Osteoblast (primary cell): ENCODE results near the gene CELSR1. TPM values are rescaled to one million over a fixed set of nuclear protein-coding genes. Genes with fewer than 3 reads are reported as not detected.

Experiments
- DNase-seq: peaks from one replicate; pipeline ENCODE4 v3.0.0; 2011; ENCODE audit warnings: low spot score, mixed read lengths; ENCODE audit not compliant: insufficient read length; ENCODE audit errors: missing footprints
- H2AFZ ChIP-seq: 2 replicates; pipeline ENCODE4 v1.6.0; 2011; ENCODE audit warnings: mild to moderate bottlenecking, low read length
- H3K27ac ChIP-seq: 2 replicates; pipeline ENCODE4 v1.5.1; 2011; ENCODE audit warnings: mild to moderate bottlenecking, low read depth, low read length, moderate library complexity
- H3K27me3 ChIP-seq: 2 replicates; pipeline ENCODE4 v1.6.0; 2012; ENCODE audit warnings: mild to moderate bottlenecking, control low read depth, inconsistent platforms, low read length, moderate library complexity; ENCODE audit not compliant: insufficient read depth
- H3K36me3 ChIP-seq: 2 replicates; pipeline ENCODE4 v1.5.1; 2011; ENCODE audit warnings: mild to moderate bottlenecking, low read length, control low read depth, moderate library complexity; ENCODE audit not compliant: insufficient read depth
- H3K4me1 ChIP-seq: 2 replicates; pipeline ENCODE4 v1.5.1; 2011; ENCODE audit warnings: mild to moderate bottlenecking, low read length, control low read depth, moderate library complexity; ENCODE audit not compliant: insufficient read depth
- H3K4me2 ChIP-seq: 2 replicates; pipeline ENCODE4 v1.6.0; 2011; ENCODE audit warnings: mild to moderate bottlenecking, low read length; ENCODE audit not compliant: insufficient read depth
- H3K4me3 ChIP-seq: fragments of 200-600 bp; sonication (generic); 3 replicates; pipeline ENCODE4 v1.5.1; 2012; ENCODE audit warnings: mild to moderate bottlenecking, low read length, inconsistent platforms; ENCODE audit not compliant: insufficient read depth
- H3K79me2 ChIP-seq: 2 replicates; pipeline ENCODE4 v1.6.0; 2012; ENCODE audit warnings: mild to moderate bottlenecking, low read length, control low read depth, inconsistent platforms; ENCODE audit not compliant: insufficient read depth
- H3K9me3 ChIP-seq: 2 replicates; pipeline ENCODE4 v1.5.1; 2011; ENCODE audit warnings: low read depth, low read length, control low read depth
- H4K20me1 ChIP-seq: 2 replicates; pipeline ENCODE4 v1.6.0; 2012; ENCODE audit warnings: mild to moderate bottlenecking, low read length, control low read depth; ENCODE audit not compliant: insufficient read depth
- CTCF ChIP-seq: IDR thresholded peaks from 2 replicates; pipeline ENCODE4 v1.5.1; 2011; ENCODE audit warnings: mild to moderate bottlenecking, low read depth, low read length, moderate library complexity; ENCODE audit errors: extremely low read depth
- total RNA-seq: library from RNA; depleted of rRNA; stranded (reverse); fragments of >200 nt; gene quantifications from 2 replicates; pipeline ENCODE4 v1.2.3, GENCODE V29; 2012

Gene CELSR1
- total RNA-seq, 1 donor: 3.6 TPM

GRCh38 chr22:46362203-46362933 lies 175.1 kb downstream of the CELSR1 start:
- H3K27me3 ChIP-seq: peaks cover 10% of the 10 kb centered on the region

GRCh38 chr22:46361826-46362202 lies 175.6 kb downstream of the CELSR1 start:
- Histone ChIP-seq H3K27me3 (peaks cover 10% of the 10 kb centered on the region), H3K36me3 (no peaks in the 10 kb centered on the region), H3K27ac (no peak overlapping the region), H2AFZ (no peak overlapping the region), H4K20me1 (no peaks in the 10 kb centered on the region), H3K79me2 (no peaks in the 10 kb centered on the region), H3K4me1 (no peaks in the 10 kb centered on the region), H3K9me3 (no peaks in the 10 kb centered on the region), H3K4me2 (no peak overlapping the region), H3K4me3 (no peak overlapping the region)
- peak; percentile 73 for DNase-seq
- no peak for TF ChIP-seq CTCF

More at GRCh38 chr22:46362203-46362933, 175.1 kb downstream of the CELSR1 start:
- Histone ChIP-seq H3K27ac (no peak overlapping the region), H4K20me1 (no peaks in the 10 kb centered on the region), H3K36me3 (no peaks in the 10 kb centered on the region), H3K4me2 (no peak overlapping the region), H3K4me3 (no peak overlapping the region), H3K4me1 (no peaks in the 10 kb centered on the region), H3K79me2 (no peaks in the 10 kb centered on the region), H3K9me3 (no peaks in the 10 kb centered on the region), H2AFZ (no peak overlapping the region)
- DNase-seq: peak; percentile 93
- TF ChIP-seq CTCF: no peak

- no peaks in the 10 kb centered on the region for H4K20me1 ChIP-seq
- H3K27ac ChIP-seq: no peak overlapping the region
- H3K36me3 ChIP-seq: peaks cover 8% of the 10 kb centered on the region
- no peaks in the 10 kb centered on the region for H3K4me1 ChIP-seq
- H3K4me3 ChIP-seq: no peak overlapping the region
- no peaks in the 10 kb centered on the region for H3K79me2 ChIP-seq
- H2AFZ ChIP-seq: no peak overlapping the region
- H3K27me3 ChIP-seq: peaks cover 10% of the 10 kb centered on the region
- DNase-seq: no peak
- H3K9me3 ChIP-seq: no peaks in the 10 kb centered on the region
- no peak for TF ChIP-seq CTCF
- H3K4me2 ChIP-seq: no peak overlapping the region
Measured at GRCh38 chr22:46360891-46361290, 176.5 kb downstream of the CELSR1 start.

GRCh38 chr22:46360097-46360496 lies 177.3 kb downstream of the CELSR1 start:
- no peak overlapping the region for H3K27ac ChIP-seq
- no peaks in the 10 kb centered on the region for H3K79me2 ChIP-seq
- no peak for TF ChIP-seq CTCF
- H3K4me3 ChIP-seq: no peak overlapping the region
- no peaks in the 10 kb centered on the region for H3K9me3 ChIP-seq
- no peak overlapping the region for H3K4me2 ChIP-seq
- no peaks in the 10 kb centered on the region for H3K4me1 ChIP-seq
- no peak for DNase-seq
- peaks cover 7% of the 10 kb centered on the region for H4K20me1 ChIP-seq
- H3K27me3 ChIP-seq: peaks cover 10% of the 10 kb centered on the region
- H2AFZ ChIP-seq: no peak overlapping the region
- peaks cover 9% of the 10 kb centered on the region for H3K36me3 ChIP-seq
